Measurements from ENCODE around the gene CABP7.

Gene CABP7

DNA sequence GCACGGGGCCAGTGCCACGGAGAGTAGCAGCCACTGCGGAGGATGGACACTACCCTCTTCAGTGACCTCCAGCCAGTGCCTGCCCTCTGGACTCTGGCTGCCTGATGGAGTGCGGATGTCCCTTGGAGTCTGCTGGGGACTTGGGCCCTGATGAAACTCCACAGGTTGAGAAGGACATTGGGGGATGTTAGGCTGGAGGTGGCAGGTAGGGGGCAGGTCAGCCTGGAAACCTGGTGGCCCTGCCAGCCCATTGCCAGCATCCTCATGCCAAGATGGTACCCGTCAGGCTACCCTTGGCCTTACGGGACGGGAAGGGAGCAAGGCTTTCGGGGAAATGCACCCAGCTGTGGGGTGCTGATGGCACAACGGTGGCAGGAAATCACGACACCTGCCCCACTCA is 4.0 kb downstream of the CABP7 start:
- DNase-seq (ENCODE audit: low read depth), result no peak

GRCh38 chr22:29724843-29725242 is 5.0 kb downstream of the CABP7 start:
- no peak for DNase-seq (ENCODE audit: low read depth)

GRCh38 chr22:29726106-29726505 is 6.3 kb downstream of the CABP7 start:
- no peak for DNase-seq (ENCODE audit: low read depth)

- no peak for DNase-seq (ENCODE audit: low read depth)
Observed at GRCh38 chr22:29726512-29727130, 6.8 kb downstream of the CABP7 start.

DNA sequence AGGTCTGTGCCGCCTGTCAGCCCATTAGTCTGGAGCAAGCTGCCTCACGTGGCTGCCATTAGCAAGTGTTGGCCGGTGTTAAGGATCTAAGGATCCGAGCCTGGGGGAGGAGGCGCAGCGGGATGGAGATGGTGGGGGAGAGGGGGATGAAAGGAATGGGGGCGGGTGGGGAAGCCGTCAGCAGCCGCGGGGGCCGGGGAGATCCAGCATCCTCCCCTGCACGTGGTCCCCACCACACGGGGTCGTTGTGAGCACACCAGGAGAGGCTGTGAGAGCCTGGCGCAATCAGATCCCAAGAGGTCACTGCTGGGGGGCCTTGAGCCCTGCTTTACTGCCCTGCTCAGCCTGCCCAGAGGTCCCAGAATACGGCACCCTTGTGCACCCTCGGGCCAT is 7.3 kb downstream of the CABP7 start:
- DNase-seq (ENCODE audit: low read depth), result peak; percentile 9

DNA sequence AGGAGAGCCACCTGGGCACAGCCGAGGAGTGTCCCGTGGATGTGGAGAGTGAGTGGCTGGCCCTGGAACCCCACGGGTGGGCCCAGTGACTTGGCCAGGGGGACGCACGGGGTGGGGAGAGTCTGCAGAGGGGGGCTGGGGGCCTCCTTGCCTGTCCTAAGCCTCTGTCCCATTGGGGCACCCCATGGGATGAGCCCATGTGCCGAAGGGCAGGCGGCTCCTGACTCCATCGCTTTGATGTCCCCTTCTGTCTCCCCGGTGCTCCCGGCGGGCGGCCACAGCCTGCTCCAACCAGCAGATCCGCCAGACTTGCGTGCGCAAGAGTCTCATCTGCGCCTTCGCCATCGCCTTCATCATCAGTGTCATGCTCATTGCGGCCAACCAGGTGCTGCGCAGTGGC is 9.4 kb downstream of the CABP7 start:
- DNase-seq (ENCODE audit: low read depth), result no peak

DNA sequence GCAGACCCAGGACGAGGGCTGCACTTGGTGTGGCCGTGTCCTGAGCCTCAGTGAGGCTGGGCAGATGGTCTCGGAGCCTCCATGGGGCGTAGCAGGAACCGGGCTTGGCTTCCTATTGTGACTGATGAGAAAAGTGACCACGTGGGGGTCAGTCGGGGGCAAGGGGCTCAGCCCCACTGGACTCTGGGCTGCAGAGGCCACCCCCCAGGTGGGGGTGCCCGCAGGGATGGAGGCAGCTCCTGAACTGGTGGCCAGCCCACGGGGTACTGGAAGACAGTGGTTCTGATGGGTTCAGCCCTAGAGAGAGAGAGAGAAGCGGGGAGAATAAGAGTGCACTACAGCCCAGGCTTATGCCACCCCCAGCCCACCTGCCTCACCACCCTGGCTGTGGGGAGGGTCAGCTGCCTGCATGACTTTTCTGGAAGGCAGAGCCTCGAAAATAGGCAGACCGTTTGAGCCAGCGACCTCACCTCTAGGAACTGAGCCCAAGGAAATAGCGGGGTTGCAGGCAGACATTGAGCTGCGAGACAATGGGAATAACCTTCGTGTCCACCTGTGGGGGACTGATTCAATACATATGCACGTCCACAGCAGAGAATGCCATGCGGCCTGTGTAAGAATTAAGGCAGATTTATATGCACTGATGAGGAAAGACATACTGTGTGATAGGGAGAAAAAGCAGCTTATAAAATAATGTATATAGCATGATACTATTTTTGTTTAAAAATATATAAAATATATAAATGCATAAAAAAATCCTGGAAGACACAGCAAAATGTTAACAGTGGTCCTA is 11.5 kb downstream of the CABP7 start:
- DNase-seq (ENCODE audit: low read depth), result no peak

GRCh38 chr22:29732883-29733282 is 13.1 kb downstream of the CABP7 start:
- no peak for DNase-seq (ENCODE audit: low read depth)

DNA sequence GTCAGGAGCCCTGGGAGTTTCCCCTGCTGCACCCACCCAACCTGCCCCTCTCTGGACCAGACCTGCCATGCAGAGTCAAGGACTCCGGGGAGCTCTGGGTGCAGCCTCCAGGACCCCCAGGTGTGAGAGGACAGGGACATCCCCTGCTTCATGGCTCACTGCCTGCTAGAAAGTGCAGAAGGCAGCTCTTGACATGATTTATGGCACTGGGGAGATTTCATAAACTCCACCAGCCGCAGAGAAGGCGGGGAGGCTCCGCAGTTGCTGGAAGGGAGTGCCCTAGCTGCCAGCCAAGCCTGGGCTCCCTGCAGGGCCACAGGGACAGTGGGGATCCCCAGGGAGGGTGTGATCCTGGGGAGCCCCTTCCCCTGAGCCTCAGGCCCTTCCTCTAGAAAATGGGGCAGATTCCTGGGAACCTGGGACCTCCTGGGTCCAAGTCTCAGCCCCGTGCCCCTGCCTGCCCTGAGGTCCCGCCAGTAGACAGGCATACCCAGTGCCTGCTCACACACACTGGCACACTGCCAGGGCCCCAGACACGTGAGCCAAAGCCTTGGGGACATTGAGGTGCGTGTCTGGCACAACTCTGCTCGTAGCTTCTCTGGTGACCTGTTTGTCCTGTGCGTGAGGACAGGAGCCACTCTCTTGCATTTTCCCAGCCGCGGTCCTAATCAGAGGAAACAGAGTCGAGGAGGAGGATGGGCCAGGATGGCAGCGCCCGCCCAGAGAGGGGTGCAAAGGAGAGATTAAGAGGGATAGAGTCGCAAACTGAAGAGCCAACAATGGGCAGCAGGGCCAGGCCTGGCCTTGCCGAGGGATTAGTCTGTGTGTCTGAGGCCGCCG is 13.8 kb downstream of the CABP7 start:
- DNase-seq (ENCODE audit: low read depth), result no peak

- DNase-seq (ENCODE audit: low read depth), result no peak
Observed at GRCh38 chr22:29734406-29734805, 14.6 kb downstream of the CABP7 start.

DNA sequence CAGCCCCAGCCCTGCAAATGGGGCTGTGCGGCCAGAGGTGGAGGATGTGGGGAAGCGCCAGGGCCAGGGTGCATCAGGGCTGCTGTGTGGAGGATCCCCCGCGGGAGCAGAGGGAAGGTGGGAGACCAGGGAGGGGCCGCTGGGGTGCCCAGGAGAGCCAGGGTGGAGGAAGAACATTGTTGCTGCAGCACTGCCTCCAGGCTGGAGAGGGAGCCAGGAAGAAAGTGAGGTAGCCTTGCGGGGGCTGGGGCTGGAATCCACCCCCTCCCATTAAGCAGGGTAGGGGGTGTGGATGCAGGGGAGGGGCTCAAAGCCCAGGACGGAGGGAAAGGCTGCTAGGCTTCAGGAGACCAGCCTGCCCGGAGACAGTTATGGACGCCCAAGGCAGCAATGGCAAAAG is 15.0 kb downstream of the CABP7 start:
- no peak for DNase-seq (ENCODE audit: low read depth)

DNA sequence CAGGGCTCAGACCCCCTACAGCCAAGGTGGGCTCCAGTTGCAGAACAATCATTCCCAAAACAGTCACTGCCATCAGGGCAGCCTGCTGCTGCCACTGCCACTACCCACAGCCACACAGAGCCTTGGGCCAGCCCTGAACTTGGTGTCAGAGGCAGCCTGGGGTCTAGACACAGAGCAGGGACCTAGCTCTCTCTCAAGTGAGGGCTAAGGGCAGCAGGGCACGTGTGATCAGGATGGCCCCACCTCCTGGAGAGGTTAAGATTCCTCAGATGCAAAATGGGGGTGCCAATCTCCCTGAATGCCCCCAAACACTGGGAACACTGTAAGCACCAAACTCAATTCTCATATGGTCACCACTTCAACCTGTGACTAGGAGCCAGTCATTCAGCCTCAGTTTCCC is 15.6 kb downstream of the CABP7 start:
- DNase-seq (ENCODE audit: low read depth), result no peak

DNA sequence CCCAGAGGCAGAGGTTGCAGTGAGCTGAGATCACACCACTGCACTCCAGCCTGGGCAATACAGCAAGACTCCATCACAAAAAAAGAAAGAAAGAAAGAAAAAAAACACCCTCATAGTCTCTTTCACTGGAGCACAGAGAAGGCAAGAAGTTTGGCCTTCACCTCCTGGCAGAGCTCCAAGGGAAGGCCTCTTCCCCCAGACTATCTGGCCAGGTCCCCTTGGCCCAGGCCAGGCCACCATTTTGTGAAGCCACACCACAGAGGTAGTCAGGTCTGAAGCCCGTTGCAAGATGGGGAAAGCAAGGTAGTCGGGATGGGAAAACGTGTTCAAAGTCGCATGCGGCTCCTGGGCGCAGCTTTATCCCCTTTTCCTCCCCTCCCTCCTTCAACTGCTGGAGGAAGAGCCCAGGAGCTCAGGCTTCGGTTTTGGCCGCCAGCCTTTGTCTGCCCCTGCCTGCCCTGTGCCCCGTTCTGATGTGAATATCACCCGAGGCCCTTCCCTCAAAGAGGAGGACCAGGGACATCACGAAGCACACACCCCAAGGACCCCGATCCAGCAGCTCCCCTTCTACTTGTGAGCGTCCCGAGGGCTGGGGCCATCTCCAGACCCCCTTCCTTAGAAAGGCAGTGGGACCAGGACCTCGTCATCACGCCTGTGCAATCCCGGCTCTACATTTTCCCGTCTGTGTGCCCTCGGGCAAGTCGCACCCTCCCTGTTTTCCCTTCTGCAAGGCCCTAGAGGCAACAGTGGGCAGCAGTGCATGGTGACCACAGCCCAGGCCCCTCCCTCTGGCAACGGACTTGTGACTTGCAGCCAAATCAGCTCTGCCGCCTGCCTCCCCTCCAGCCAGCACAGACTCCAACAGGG is 17.7 kb downstream of the CABP7 start:
- no peak for DNase-seq (ENCODE audit: low read depth)

DNA sequence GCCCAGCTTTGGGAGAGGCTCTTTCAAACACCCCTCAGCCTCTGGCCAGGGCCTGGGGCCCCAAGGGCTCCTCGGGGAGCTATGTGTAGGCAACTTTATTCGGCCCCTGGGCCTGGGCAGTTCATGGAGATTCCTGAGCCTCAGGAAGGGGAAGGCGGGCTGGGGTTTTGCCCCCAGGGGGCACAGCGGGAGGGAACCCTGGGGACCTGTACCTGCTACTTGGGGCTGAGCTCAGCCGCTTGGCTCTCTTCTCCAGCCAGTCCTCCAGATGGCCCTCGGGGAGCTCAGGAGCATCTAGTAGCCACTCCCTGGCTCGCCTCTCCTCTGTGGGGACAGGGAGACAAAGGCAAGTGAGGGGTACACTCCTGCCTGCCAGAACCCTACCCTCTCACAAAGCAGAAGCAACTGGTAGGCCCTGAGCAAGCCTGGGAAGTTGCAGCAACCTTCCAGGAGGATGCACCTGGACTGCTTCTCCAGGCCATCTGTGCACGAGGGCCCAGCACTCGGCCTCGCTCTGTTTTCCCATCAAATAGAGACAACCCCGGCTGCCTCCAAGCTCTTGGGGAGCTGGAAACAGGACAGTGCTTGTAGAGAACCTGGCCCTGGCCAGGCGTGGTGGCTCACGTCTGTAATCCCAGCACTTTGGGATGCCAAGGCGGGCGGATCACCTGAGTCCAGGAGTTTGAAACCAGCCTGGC is 18.5 kb downstream of the CABP7 start:
- DNase-seq (ENCODE audit: low read depth), result no peak

DNA sequence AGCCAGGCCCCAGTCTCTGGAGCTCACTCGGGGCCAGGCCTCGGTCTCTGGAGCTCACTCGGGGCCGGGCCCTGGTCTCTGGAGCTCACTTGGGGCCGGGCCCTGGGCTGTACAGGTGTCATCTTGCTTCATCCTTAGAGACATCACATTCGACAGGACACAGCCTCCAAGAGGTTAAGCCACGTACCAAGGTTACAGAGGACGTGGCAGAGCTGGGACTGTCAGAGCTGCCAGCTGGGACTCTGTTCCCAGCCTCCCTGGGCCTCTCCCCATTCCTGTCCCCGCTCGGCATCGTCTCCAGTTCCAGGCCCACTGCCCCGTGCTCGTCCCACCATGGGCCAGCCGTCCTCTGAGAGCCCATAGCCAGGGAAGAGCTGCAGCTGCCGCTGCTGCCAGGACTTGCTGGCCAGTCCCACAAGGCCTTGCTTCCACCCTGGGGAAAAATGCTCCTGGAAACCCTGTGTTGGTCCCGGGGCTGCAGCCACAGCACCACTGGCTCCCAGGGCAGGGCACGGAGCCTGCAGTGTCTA is 19.6 kb downstream of the CABP7 start:
- no peak for DNase-seq (ENCODE audit: low read depth)

GRCh38 chr22:29740216-29740615 is 20.4 kb downstream of the CABP7 start:
- DNase-seq (ENCODE audit: low read depth), result no peak

- DNase-seq (ENCODE audit: low read depth), result no peak
Observed at GRCh38 chr22:29741926-29742325, 22.1 kb downstream of the CABP7 start.

- no peak for DNase-seq (ENCODE audit: low read depth)
Observed at GRCh38 chr22:29742326-29742725, 22.5 kb downstream of the CABP7 start.

- DNase-seq (ENCODE audit: low read depth), result no peak
Observed at GRCh38 chr22:29744902-29745301, 25.1 kb downstream of the CABP7 start.

DNA sequence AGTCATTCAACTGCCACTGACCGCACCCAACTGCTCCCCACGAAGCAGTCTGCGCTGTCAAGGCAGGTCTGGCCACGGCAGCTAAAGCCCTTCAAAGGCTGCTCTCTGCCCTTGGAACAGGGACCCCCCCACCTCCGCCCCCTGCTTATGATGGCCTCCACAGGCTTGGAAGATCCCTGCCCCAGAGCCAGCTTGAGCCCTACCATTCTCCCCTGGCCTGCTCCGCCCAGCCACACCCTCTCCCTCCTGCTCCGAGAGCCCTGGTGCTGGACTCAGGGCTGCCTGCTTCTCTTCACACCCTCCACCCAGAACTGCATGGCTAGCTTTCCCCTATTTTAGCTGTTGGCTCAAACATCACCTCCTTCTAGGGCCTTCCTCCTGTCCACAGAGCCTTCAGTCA is 28.0 kb downstream of the CABP7 start:
- no peak for DNase-seq (ENCODE audit: low read depth)

DNA sequence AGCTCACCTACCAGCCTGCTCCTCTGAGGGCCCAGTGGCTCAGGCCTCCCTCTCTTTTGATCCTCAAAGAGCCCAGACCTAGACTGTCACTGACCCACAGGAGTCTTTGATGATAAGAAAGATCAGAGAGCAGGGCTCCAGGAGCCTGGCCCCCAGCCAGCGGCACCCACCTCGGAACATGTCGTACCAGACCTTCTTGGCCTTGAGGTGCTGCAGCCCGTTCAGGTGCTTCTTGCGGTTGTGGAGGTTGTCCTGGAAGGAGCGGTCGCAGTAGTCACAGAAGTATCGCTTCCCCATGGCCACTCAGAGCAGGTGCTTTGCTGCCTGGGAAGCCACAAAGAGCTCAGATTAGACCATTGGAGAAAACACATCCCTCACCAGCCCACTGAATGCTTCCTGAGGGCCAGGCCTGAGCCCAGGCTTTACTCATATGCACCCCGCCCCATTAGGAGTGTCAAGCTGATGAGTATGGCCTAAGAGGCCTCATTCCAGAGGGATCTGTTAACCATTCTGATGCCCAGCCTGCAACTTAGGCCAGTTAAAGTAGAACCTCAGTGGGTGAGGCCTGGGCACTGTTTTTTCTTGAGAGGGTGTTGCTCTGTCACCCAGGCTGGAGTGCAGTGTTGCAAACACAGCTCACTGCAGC is 28.6 kb downstream of the CABP7 start:
- no peak for DNase-seq (ENCODE audit: low read depth)
